HL-60 (cell line): Measurements from ENCODE around the gene SIX2.

Source experiments
- DNase-seq, 2 experiments: peaks; one replicate each; pipeline ENCODE4 v3.0.0-alpha.2; 2010 to 2020; ENCODE audit warnings: low read depth in 1 of 2, low spot score in 1 of 2
- H3K27ac ChIP-seq: fragments of 250-450 bp; sonication (Bioruptor Pico); replicated peaks from 2 replicates; pipeline ENCODE4 v1.5.1; 2020; ENCODE audit warnings: mild to moderate bottlenecking, moderate library complexity
- H3K27me3 ChIP-seq: fragments of 250-450 bp; sonication (Bioruptor Pico); 2 replicates; pipeline ENCODE4 v1.5.1; 2021; ENCODE audit warnings: mild to moderate bottlenecking, moderate library complexity; ENCODE audit not compliant: insufficient read depth, poor library complexity, severe bottlenecking
- H3K4me3 ChIP-seq: replicated peaks from 2 replicates; pipeline ENCODE4 v1.5.1; 2011; ENCODE audit warnings: mild to moderate bottlenecking, control low read depth, low read length; ENCODE audit not compliant: insufficient read depth
- SPI1 ChIP-seq: IDR thresholded peaks from 2 replicates; pipeline ENCODE4 v1.6.1; 2012; ENCODE audit warnings: low read depth, mild to moderate bottlenecking, borderline replicate concordance
- TF ChIP-seq, protein P1 (sequence below): IDR thresholded peaks from 2 replicates; pipeline ENCODE4 v1.6.1; 2012; ENCODE audit warnings: low read depth; ENCODE audit not compliant: insufficient replicate concordance
- TF ChIP-seq, protein P2 (sequence below): IDR thresholded peaks from one replicate; pipeline ENCODE4 v1.5.1; 2011; ENCODE audit warnings: low read length, control low read depth, inconsistent platforms; ENCODE audit not compliant: insufficient read depth

SIX2 gene

DNA sequence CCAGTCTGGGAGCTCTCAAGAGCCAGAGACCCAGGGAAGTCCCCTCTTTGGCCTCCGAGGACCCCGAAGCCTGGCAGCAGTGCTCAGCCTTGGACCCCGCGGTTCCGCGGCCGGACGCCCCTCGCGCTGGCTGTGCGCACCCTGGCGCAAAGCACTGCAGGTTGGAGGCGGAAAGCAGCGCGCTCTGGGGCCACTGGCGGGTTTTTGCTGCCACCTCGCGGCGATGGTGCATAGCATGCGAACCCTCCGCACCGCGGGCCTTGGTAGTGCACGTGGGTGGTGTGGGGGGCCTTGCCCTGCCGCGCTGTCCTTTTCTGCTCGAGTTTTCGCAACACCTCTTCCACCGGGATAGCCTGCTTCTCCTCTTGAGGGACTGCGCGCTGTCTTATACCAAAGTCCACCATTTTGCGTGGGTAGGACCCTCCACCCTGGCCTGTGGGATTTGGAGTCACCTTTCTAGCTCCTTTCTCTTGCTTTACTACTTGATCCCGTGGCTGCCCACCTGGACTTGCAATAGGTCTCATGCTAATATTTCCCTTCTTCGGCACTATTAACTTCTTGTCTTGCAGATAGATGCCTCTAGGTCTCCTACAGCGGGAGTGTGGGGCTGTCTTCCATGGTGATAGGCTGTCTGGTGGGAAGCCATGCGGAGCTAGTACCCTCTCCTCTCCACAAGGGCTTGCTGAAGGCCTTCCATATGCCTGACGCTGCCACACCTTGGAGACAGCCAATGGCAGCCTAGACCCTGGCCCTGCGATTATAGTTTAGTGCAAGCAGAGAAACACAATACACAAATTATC, 53.5 kb downstream of the SIX2 start:
- TF ChIP-seq, protein P1, sequence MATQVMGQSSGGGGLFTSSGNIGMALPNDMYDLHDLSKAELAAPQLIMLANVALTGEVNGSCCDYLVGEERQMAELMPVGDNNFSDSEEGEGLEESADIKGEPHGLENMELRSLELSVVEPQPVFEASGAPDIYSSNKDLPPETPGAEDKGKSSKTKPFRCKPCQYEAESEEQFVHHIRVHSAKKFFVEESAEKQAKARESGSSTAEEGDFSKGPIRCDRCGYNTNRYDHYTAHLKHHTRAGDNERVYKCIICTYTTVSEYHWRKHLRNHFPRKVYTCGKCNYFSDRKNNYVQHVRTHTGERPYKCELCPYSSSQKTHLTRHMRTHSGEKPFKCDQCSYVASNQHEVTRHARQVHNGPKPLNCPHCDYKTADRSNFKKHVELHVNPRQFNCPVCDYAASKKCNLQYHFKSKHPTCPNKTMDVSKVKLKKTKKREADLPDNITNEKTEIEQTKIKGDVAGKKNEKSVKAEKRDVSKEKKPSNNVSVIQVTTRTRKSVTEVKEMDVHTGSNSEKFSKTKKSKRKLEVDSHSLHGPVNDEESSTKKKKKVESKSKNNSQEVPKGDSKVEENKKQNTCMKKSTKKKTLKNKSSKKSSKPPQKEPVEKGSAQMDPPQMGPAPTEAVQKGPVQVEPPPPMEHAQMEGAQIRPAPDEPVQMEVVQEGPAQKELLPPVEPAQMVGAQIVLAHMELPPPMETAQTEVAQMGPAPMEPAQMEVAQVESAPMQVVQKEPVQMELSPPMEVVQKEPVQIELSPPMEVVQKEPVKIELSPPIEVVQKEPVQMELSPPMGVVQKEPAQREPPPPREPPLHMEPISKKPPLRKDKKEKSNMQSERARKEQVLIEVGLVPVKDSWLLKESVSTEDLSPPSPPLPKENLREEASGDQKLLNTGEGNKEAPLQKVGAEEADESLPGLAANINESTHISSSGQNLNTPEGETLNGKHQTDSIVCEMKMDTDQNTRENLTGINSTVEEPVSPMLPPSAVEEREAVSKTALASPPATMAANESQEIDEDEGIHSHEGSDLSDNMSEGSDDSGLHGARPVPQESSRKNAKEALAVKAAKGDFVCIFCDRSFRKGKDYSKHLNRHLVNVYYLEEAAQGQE = no peak
- TF ChIP-seq, protein P2, sequence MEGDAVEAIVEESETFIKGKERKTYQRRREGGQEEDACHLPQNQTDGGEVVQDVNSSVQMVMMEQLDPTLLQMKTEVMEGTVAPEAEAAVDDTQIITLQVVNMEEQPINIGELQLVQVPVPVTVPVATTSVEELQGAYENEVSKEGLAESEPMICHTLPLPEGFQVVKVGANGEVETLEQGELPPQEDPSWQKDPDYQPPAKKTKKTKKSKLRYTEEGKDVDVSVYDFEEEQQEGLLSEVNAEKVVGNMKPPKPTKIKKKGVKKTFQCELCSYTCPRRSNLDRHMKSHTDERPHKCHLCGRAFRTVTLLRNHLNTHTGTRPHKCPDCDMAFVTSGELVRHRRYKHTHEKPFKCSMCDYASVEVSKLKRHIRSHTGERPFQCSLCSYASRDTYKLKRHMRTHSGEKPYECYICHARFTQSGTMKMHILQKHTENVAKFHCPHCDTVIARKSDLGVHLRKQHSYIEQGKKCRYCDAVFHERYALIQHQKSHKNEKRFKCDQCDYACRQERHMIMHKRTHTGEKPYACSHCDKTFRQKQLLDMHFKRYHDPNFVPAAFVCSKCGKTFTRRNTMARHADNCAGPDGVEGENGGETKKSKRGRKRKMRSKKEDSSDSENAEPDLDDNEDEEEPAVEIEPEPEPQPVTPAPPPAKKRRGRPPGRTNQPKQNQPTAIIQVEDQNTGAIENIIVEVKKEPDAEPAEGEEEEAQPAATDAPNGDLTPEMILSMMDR = peak; percentile 69
- TF ChIP-seq SPI1 = no peak
- peak; percentile 40 to 63 for DNase-seq
- H3K27ac ChIP-seq = no peak overlapping the region
- no peak overlapping the region; the same call in 1 of the 2 replicates for H3K4me3 ChIP-seq
- peaks cover 55% of the 10 kb centered on the region for H3K27me3 ChIP-seq
